ENCODE data around the gene SLC1A1. TPM values are rescaled to one million over a fixed set of nuclear protein-coding genes. Genes with fewer than 3 reads are reported as not detected.
A peak's percentile ranks its signal among the peaks of the same experiment; 100 is the strongest.
"Not testable (repeated sequence)": the region's sequence is repeated elsewhere in the genome, so short reads cannot be mapped to it uniquely, and the experiment has no call there.

SLC1A1 gene
- total and polyA plus RNA-seq, 4 donors, result 0.33 to 86.0 (median 33.2) TPM

DNA sequence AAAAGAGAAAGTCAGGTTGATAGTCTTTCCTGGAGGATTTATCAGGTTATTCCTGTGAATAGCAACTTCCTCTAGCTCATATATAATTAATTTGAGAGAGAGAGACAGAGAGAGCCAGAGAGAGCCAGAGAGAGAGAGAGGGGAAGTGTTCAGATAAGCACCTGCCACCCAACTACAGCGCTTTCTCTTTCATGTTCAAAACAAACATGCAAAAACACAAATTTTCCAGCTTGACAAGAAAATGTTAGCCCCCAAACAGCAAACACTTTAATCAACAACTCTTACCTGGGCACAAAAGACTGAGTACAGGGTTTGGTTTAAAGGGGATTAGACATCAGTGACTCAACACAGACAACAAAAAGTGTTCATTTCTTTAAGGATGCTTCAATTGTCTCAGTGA lies 110.1 kb downstream of the SLC1A1 start:
- no peak overlapping the region for H3K9ac ChIP-seq (ENCODE audit: low read depth in 1 of 2, low read length in 2 of 2)
- DNase-seq (ENCODE audit: low spot score), result no peak
- H3K4me3 ChIP-seq (ENCODE audit: low read depth in 1 of 3, low read length in 3 of 3), result no peak overlapping the region
- peaks cover 0 to 10% (median 7%) of the 10 kb centered on the region in 4 donors for H3K36me3 ChIP-seq (ENCODE audit: control insufficient read depth in 4 of 4, insufficient read depth in 3 of 4, low read depth in 1 of 4, low read length in 3 of 4)
- H3K9me3 ChIP-seq (ENCODE audit: control insufficient read depth in 4 of 4, low read length in 3 of 4), result no peaks in the 10 kb centered on the region
- TF ChIP-seq, protein P1, sequence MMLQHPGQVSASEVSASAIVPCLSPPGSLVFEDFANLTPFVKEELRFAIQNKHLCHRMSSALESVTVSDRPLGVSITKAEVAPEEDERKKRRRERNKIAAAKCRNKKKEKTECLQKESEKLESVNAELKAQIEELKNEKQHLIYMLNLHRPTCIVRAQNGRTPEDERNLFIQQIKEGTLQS (IDR thresholded peaks at IDR 0.05), result no peak
- no peak for TF ChIP-seq EGR1 (IDR thresholded peaks at IDR 0.05; ENCODE audit: low read depth in 2 of 2)
- TF ChIP-seq NR2F2 (IDR thresholded peaks at IDR 0.05), result no peak
- peak overlapping the region in 1 of 2 donors; percentile 36 for H3K27ac ChIP-seq (ENCODE audit: low read depth in 1 of 2, low read length in 2 of 2)
- 72% methylated on average over 1 of the region's 1 CpG for WGBS
- H3K27me3 ChIP-seq (ENCODE audit: control insufficient read depth in 4 of 4, insufficient read depth in 4 of 4, low read length in 3 of 4), result no peaks in the 10 kb centered on the region
- H3K4me1 ChIP-seq (ENCODE audit: control insufficient read depth in 4 of 4, insufficient read depth in 4 of 4, low read length in 3 of 4), result peaks cover 0 to 18% (median 7%) of the 10 kb centered on the region in 4 donors

DNA sequence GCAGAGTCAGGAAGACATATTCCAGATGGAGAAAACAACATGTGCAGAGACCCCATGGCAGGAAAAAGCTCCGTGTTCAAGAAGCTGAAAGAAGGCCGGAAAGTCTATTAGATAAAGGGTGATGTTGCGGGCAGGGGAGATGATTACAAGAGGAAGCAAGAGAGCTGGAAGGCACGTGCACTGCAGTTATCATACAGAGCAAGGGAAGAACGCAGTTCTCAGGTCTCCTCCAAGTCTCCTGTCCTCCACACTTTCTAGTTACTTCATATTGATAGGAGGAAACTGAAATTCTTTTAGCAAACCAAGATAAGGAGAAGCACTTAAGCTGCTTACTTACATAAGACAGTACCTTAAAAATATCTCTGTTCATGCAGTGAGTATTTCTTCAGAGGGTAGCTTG lies 113.6 kb downstream of the SLC1A1 start:
- TF ChIP-seq, protein P2, sequence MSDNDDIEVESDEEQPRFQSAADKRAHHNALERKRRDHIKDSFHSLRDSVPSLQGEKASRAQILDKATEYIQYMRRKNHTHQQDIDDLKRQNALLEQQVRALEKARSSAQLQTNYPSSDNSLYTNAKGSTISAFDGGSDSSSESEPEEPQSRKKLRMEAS (IDR thresholded peaks at IDR 0.05), result peak; percentile 9
- TF ChIP-seq RXRA (IDR thresholded peaks at IDR 0.05) (no peak), GABPA (IDR thresholded peaks at IDR 0.05 in 1 of 2, conservative IDR thresholded peaks at IDR 0.05 in 1 of 2) (no peak), FOXA1 (IDR thresholded peaks at IDR 0.05) (no peak), EGR1 (IDR thresholded peaks at IDR 0.05; ENCODE audit: low read depth in 2 of 2) (no peak)
- TF ChIP-seq, protein P3, sequence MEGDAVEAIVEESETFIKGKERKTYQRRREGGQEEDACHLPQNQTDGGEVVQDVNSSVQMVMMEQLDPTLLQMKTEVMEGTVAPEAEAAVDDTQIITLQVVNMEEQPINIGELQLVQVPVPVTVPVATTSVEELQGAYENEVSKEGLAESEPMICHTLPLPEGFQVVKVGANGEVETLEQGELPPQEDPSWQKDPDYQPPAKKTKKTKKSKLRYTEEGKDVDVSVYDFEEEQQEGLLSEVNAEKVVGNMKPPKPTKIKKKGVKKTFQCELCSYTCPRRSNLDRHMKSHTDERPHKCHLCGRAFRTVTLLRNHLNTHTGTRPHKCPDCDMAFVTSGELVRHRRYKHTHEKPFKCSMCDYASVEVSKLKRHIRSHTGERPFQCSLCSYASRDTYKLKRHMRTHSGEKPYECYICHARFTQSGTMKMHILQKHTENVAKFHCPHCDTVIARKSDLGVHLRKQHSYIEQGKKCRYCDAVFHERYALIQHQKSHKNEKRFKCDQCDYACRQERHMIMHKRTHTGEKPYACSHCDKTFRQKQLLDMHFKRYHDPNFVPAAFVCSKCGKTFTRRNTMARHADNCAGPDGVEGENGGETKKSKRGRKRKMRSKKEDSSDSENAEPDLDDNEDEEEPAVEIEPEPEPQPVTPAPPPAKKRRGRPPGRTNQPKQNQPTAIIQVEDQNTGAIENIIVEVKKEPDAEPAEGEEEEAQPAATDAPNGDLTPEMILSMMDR (IDR thresholded peaks at IDR 0.05; ENCODE audit: low read depth, low read length, missing input control), result no peak

DNA sequence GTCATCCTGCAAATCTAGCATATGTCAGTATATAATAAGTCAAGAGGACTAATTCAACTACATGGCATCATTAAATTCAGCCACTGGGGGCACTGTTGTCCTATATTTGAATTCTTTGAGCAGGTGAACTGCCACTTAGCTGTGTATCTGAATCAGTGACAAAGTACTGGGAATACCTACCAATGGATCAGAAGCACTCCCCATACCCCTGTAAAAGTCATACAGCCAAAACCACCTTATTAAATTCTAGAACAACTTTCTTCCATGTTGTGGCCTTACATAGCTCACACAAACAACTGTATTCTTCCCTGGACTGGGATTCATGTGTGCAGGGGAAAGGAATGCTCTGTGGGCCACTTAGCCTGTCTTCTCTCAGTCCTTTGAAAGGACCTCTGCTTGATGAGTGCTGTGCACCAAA lies 114.4 kb downstream of the SLC1A1 start:
- TF ChIP-seq FOXA1 (IDR thresholded peaks at IDR 0.05) (no peak), RAD21 (IDR thresholded peaks at IDR 0.05) (peak; percentile 84 to 87), RXRA (IDR thresholded peaks at IDR 0.05) (peak in 1 of 2 donors; percentile 11)
- TF ChIP-seq, protein P3 (IDR thresholded peaks at IDR 0.05; ENCODE audit: low read depth, low read length, missing input control), result peak; percentile 86
- Histone ChIP-seq H3K4me3 (ENCODE audit: low read depth in 1 of 3, low read length in 3 of 3) (no peak overlapping the region), H3K27me3 (ENCODE audit: control insufficient read depth in 4 of 4, insufficient read depth in 4 of 4, low read length in 3 of 4) (no peaks in the 10 kb centered on the region), H3K36me3 (ENCODE audit: control insufficient read depth in 4 of 4, insufficient read depth in 3 of 4, low read depth in 1 of 4, low read length in 3 of 4) (peaks cover 0 to 10% (median 7%) of the 10 kb centered on the region in 4 donors), H3K9ac (ENCODE audit: low read depth in 1 of 2, low read length in 2 of 2) (no peak overlapping the region), H3K27ac (ENCODE audit: low read depth in 1 of 2, low read length in 2 of 2) (no peak overlapping the region), H3K4me1 (ENCODE audit: control insufficient read depth in 4 of 4, insufficient read depth in 4 of 4, low read length in 3 of 4) (peaks cover 0 to 2% (median 0%) of the 10 kb centered on the region in 4 donors), H3K9me3 (ENCODE audit: control insufficient read depth in 4 of 4, low read length in 3 of 4) (no peaks in the 10 kb centered on the region)
- DNase-seq (ENCODE audit: low spot score), result peak; percentile 71

More for the DNA sequence above, 113.6 kb downstream of the SLC1A1 start:
- no peak overlapping the region for H3K9ac ChIP-seq (ENCODE audit: low read depth in 1 of 2, low read length in 2 of 2)
- H3K4me1 ChIP-seq (ENCODE audit: control insufficient read depth in 4 of 4, insufficient read depth in 4 of 4, low read length in 3 of 4), result peaks cover 0 to 2% (median 0%) of the 10 kb centered on the region in 4 donors
- H3K36me3 ChIP-seq (ENCODE audit: control insufficient read depth in 4 of 4, insufficient read depth in 3 of 4, low read depth in 1 of 4, low read length in 3 of 4), result peaks cover 0 to 10% (median 7%) of the 10 kb centered on the region in 4 donors
- 82% methylated on average over 5 of the region's 5 CpGs for WGBS
- H3K9me3 ChIP-seq (ENCODE audit: control insufficient read depth in 4 of 4, low read length in 3 of 4), result no peaks in the 10 kb centered on the region
- H3K27ac ChIP-seq (ENCODE audit: low read depth in 1 of 2, low read length in 2 of 2), result no peak overlapping the region
- H3K27me3 ChIP-seq (ENCODE audit: control insufficient read depth in 4 of 4, insufficient read depth in 4 of 4, low read length in 3 of 4), result no peaks in the 10 kb centered on the region
- no peak for DNase-seq (ENCODE audit: low spot score)
- no peak overlapping the region for H3K4me3 ChIP-seq (ENCODE audit: low read depth in 1 of 3, low read length in 3 of 3)

DNA sequence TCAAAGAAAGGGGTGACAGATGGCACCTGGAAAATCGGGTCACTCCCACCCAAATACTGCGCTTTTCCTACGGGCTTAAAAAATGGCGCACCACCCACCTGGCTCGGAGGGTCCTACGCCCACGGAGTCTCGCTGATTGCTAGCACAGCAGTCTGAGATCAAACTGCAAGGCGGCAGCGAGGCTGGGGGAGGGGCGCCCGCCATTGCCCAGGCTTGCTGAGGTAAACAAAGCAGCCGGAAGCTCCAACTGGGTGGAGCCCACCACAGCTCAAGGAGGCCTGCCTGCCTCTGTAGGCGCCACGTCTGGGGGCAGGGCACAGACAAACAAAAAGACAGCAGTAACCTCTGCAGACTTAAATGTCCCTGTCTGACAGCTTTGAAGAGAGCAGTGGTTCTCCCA lies 115.8 kb downstream of the SLC1A1 start:
- DNase-seq (ENCODE audit: low spot score); H3K36me3 ChIP-seq (ENCODE audit: control insufficient read depth in 4 of 4, insufficient read depth in 3 of 4, low read depth in 1 of 4, low read length in 3 of 4); H3K27ac ChIP-seq (ENCODE audit: low read depth in 1 of 2, low read length in 2 of 2); H3K4me3 ChIP-seq (ENCODE audit: low read depth in 1 of 3, low read length in 3 of 3); H3K9ac ChIP-seq (ENCODE audit: low read depth in 1 of 2, low read length in 2 of 2); H3K4me1 ChIP-seq (ENCODE audit: control insufficient read depth in 4 of 4, insufficient read depth in 4 of 4, low read length in 3 of 4); H3K9me3 ChIP-seq (ENCODE audit: control insufficient read depth in 4 of 4, low read length in 3 of 4); H3K27me3 ChIP-seq (ENCODE audit: control insufficient read depth in 4 of 4, insufficient read depth in 4 of 4, low read length in 3 of 4): not testable (repeated sequence)
- 90% methylated on average over 11 of the region's 15 CpGs for WGBS
